ENCODE measurements around the gene CKMT1A.
"Not testable (repeated sequence)": the region's sequence is repeated elsewhere in the genome, so short reads cannot be mapped to it uniquely, and the experiment has no call there.

CKMT1A gene
- total RNA-seq, result 0 reads per million in 3 donors

- H3K36me3 ChIP-seq (ENCODE audit: control insufficient read depth, insufficient read depth, low read length); H3K27ac ChIP-seq (ENCODE audit: insufficient read depth, low read length, poor library complexity, severe bottlenecking); H3K9me3 ChIP-seq (ENCODE audit: control insufficient read depth, low read length); H3K4me1 ChIP-seq (ENCODE audit: control insufficient read depth, insufficient read depth, low read length, poor library complexity, severe bottlenecking); DNase-seq; H3K4me3 ChIP-seq (ENCODE audit: insufficient read depth, low read depth, low read length, poor library complexity, severe bottlenecking); H3K27me3 ChIP-seq (replicated peaks; ENCODE audit: control insufficient read depth, insufficient read depth, low read length, poor library complexity, severe bottlenecking): not testable (repeated sequence)
These were observed at the start of gene CKMT1A for GRCh38 chr15:43693148-43694022. Gene CKMT1A (plus strand): TSS chr15:43693859. CDS start chr15:43694051, 192 bp downstream.

DNA sequence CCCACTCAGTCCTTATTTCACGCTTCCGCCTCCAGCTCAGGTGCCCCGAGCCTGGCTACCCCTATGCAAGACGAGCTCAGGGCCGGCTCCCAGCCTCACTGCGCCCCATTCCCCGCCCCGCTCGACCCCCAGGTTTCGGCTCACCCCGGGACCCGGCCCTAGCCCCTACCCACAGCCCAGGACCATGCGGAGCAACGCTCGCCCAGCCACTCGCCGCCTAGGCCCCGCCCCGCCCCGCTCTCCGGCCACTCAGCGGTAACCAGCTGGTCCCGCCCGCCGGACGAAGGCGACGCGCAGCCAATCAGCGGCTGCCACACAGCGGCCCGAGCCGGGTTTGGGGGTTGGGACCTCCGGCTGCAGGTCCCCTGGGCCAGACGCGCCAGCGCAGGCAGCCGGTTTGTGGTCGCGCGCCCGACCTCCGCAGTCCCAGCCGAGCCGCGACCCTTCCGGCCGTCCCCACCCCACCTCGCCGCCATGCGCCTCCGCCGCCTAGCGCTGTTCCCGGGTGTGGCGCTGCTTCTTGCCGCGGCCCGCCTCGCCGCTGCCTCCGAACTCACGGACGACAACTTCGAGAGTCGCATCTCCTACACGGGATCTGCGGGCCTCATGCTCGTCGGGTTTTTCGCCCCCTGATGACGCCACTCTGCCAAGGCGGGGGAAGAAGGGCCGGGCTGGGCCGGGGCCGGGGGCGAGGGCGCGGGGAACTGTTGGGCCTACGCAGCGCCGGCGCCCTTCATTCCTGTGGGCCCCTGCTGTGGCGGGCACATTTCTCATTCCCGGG lies 44.8 kb upstream of the CKMT1A start, which contains the start of gene CATSPER2:
Gene CATSPER2 (minus strand): TSS at position 196 of the 781 bp plus-strand sequence. CDS start 783 bp downstream, outside the sequence.
- no peak for DNase-seq
- no peaks in the 10 kb centered on the region for H3K36me3 ChIP-seq (ENCODE audit: control insufficient read depth, insufficient read depth, low read length)
- H3K27me3 ChIP-seq (replicated peaks; ENCODE audit: control insufficient read depth, insufficient read depth, low read length, poor library complexity, severe bottlenecking), result no peaks in the 10 kb centered on the region

GRCh38 chr15:43649430-43649926 lies 44.2 kb upstream of the CKMT1A start:
- H3K27ac ChIP-seq (ENCODE audit: insufficient read depth, low read length, poor library complexity, severe bottlenecking); H3K4me3 ChIP-seq (ENCODE audit: insufficient read depth, low read depth, low read length, poor library complexity, severe bottlenecking); H3K36me3 ChIP-seq (ENCODE audit: control insufficient read depth, insufficient read depth, low read length); H3K4me1 ChIP-seq (ENCODE audit: control insufficient read depth, insufficient read depth, low read length, poor library complexity, severe bottlenecking); DNase-seq; H3K27me3 ChIP-seq (replicated peaks; ENCODE audit: control insufficient read depth, insufficient read depth, low read length, poor library complexity, severe bottlenecking); H3K9me3 ChIP-seq (ENCODE audit: control insufficient read depth, low read length): not testable (repeated sequence)

More for the DNA sequence above, 44.8 kb upstream of the CKMT1A start, which contains the start of gene CATSPER2:
- no peak within 1 kb of the TSS for H3K27ac ChIP-seq (ENCODE audit: insufficient read depth, low read length, poor library complexity, severe bottlenecking)
- no peaks in the 10 kb centered on the region for H3K4me1 ChIP-seq (ENCODE audit: control insufficient read depth, insufficient read depth, low read length, poor library complexity, severe bottlenecking)
- H3K9me3 ChIP-seq (ENCODE audit: control insufficient read depth, low read length), result no peaks in the 10 kb centered on the region
- H3K4me3 ChIP-seq (ENCODE audit: insufficient read depth, low read depth, low read length, poor library complexity, severe bottlenecking), result no peak within 1 kb of the TSS

DNA sequence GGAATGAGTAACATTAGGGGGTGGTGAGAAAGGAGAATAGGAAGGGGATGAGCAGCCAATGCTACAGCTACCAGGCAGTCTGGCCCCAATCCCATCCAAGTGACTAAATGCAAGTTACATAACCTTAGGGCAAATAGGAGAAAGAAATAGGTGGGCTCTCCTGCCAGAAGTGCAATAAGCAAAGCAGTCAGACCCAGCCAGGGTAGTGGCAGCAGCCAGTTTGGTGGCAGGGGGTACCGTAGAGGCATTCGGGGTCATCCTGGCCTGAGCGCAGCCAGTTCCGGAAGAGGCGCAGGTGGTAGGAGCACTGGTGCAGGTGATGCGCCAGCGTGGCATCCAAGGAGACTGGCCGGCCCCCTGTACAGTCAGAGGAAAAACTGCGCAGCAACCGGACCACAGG lies 33.9 kb upstream of the CKMT1A start:
- H3K4me3 ChIP-seq (ENCODE audit: insufficient read depth, low read depth, low read length, poor library complexity, severe bottlenecking); H3K27me3 ChIP-seq (replicated peaks; ENCODE audit: control insufficient read depth, insufficient read depth, low read length, poor library complexity, severe bottlenecking); DNase-seq; H3K4me1 ChIP-seq (ENCODE audit: control insufficient read depth, insufficient read depth, low read length, poor library complexity, severe bottlenecking); H3K9me3 ChIP-seq (ENCODE audit: control insufficient read depth, low read length); H3K36me3 ChIP-seq (ENCODE audit: control insufficient read depth, insufficient read depth, low read length); H3K27ac ChIP-seq (ENCODE audit: insufficient read depth, low read length, poor library complexity, severe bottlenecking): not testable (repeated sequence)

DNA sequence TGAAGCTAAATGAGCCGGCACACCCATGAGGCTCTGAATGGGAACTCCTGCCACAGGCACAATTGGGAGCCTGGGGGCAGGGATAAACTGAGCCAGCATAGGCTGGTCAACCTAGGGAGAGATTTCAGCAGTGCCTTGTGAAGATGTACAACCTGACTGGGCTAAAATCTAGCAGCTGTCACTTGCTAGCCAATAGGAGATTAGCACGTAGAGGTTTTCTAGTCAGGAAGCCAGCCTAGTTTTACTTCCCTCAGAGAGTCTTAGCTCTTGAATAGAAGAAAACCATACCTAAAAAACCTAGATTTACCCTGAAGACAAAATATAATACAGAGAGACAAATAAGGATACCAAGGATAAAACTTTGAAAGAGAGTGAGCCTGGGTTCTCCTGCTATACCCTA lies 31.4 kb upstream of the CKMT1A start:
- H3K27me3 ChIP-seq (replicated peaks; ENCODE audit: control insufficient read depth, insufficient read depth, low read length, poor library complexity, severe bottlenecking); H3K4me1 ChIP-seq (ENCODE audit: control insufficient read depth, insufficient read depth, low read length, poor library complexity, severe bottlenecking); H3K36me3 ChIP-seq (ENCODE audit: control insufficient read depth, insufficient read depth, low read length); DNase-seq; H3K9me3 ChIP-seq (ENCODE audit: control insufficient read depth, low read length); H3K27ac ChIP-seq (ENCODE audit: insufficient read depth, low read length, poor library complexity, severe bottlenecking); H3K4me3 ChIP-seq (ENCODE audit: insufficient read depth, low read depth, low read length, poor library complexity, severe bottlenecking): not testable (repeated sequence)

GRCh38 chr15:43663333-43663732 lies 30.3 kb upstream of the CKMT1A start:
- H3K9me3 ChIP-seq (ENCODE audit: control insufficient read depth, low read length); DNase-seq; H3K4me1 ChIP-seq (ENCODE audit: control insufficient read depth, insufficient read depth, low read length, poor library complexity, severe bottlenecking); H3K27me3 ChIP-seq (replicated peaks; ENCODE audit: control insufficient read depth, insufficient read depth, low read length, poor library complexity, severe bottlenecking); H3K27ac ChIP-seq (ENCODE audit: insufficient read depth, low read length, poor library complexity, severe bottlenecking); H3K36me3 ChIP-seq (ENCODE audit: control insufficient read depth, insufficient read depth, low read length); H3K4me3 ChIP-seq (ENCODE audit: insufficient read depth, low read depth, low read length, poor library complexity, severe bottlenecking): not testable (repeated sequence)

- not testable (repeated sequence) for H3K27ac ChIP-seq (ENCODE audit: insufficient read depth, low read length, poor library complexity, severe bottlenecking); H3K9me3 ChIP-seq (ENCODE audit: control insufficient read depth, low read length); H3K4me3 ChIP-seq (ENCODE audit: insufficient read depth, low read depth, low read length, poor library complexity, severe bottlenecking); H3K36me3 ChIP-seq (ENCODE audit: control insufficient read depth, insufficient read depth, low read length); H3K4me1 ChIP-seq (ENCODE audit: control insufficient read depth, insufficient read depth, low read length, poor library complexity, severe bottlenecking); H3K27me3 ChIP-seq (replicated peaks; ENCODE audit: control insufficient read depth, insufficient read depth, low read length, poor library complexity, severe bottlenecking); DNase-seq
These were observed 27.5 kb upstream of the CKMT1A start for GRCh38 chr15:43666177-43666576.

GRCh38 chr15:43674175-43674574 lies 19.5 kb upstream of the CKMT1A start:
- not testable (repeated sequence) for H3K27me3 ChIP-seq (replicated peaks; ENCODE audit: control insufficient read depth, insufficient read depth, low read length, poor library complexity, severe bottlenecking); H3K4me3 ChIP-seq (ENCODE audit: insufficient read depth, low read depth, low read length, poor library complexity, severe bottlenecking); DNase-seq; H3K9me3 ChIP-seq (ENCODE audit: control insufficient read depth, low read length); H3K27ac ChIP-seq (ENCODE audit: insufficient read depth, low read length, poor library complexity, severe bottlenecking); H3K4me1 ChIP-seq (ENCODE audit: control insufficient read depth, insufficient read depth, low read length, poor library complexity, severe bottlenecking); H3K36me3 ChIP-seq (ENCODE audit: control insufficient read depth, insufficient read depth, low read length)

DNA sequence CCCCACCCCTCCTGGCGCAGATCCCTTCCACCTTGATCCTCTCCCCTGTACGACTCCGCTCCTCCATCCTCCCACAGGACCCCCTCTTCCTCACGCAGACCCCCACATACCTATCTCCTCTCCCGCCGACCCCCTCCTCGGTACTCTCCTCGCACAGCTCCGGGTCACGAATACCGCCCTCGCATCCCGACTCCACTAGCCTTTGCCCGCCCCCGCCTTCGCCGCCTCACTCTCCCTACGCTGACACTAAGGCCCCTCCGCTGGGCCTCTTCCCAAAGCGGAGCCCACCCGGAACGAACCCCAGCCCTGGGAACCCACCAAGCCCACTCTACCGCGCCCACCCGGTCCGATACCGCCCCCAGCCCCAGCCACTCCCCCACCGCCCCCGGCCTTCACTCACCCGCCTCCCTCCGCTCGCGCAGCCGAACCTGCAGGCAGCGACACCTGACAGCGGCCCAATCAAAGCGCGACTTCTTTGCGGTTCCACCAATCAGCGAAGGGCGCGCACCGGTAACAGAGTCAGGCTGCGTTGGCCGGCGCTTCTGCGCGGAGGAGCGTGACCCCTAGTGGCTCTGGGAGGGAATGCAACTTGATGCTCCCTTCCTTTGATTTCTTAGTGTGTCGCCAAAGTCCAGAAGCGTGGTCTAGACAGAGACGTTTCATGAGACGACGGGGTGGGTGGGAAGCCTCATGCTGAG lies 3.9 kb upstream of the CKMT1A start:
- not testable (repeated sequence) for H3K9me3 ChIP-seq (ENCODE audit: control insufficient read depth, low read length); H3K27ac ChIP-seq (ENCODE audit: insufficient read depth, low read length, poor library complexity, severe bottlenecking); H3K4me1 ChIP-seq (ENCODE audit: control insufficient read depth, insufficient read depth, low read length, poor library complexity, severe bottlenecking); H3K27me3 ChIP-seq (replicated peaks; ENCODE audit: control insufficient read depth, insufficient read depth, low read length, poor library complexity, severe bottlenecking); DNase-seq; H3K36me3 ChIP-seq (ENCODE audit: control insufficient read depth, insufficient read depth, low read length); H3K4me3 ChIP-seq (ENCODE audit: insufficient read depth, low read depth, low read length, poor library complexity, severe bottlenecking)
